ENCODE data around the gene DCAF11.

The DCAF11 gene

GRCh38 chr14:24122898-24123297, 8.3 kb downstream of the DCAF11 start:
- no peak for DNase-seq

GRCh38 chr14:24123424-24124417, 9.1 kb downstream of the DCAF11 start:
- no peak for DNase-seq

- no peak for DNase-seq
Measured at GRCh38 chr14:24126939-24127338, 12.4 kb downstream of the DCAF11 start.

- no peak for DNase-seq
Measured at GRCh38 chr14:24127673-24128072, 13.1 kb downstream of the DCAF11 start.

GRCh38 chr14:24129410-24129998, 14.9 kb downstream of the DCAF11 start:
- no peak for DNase-seq

- no peak for DNase-seq
Measured at GRCh38 chr14:24130380-24130716, 15.8 kb downstream of the DCAF11 start, which contains the start of gene FITM1. FITM1 (plus strand) TSS chr14:24130659; CDS start chr14:24131564, 905 bp downstream.

- DNase-seq: no peak
Measured at GRCh38 chr14:24130717-24131548, 16.4 kb downstream of the DCAF11 start.

- DNase-seq: no peak
Measured at GRCh38 chr14:24131549-24131966, 17.0 kb downstream of the DCAF11 start.

- DNase-seq: peak in 1 of 2 donors; percentile 27
Measured at GRCh38 chr14:24132061-24132685, 17.6 kb downstream of the DCAF11 start.

GRCh38 chr14:24132976-24133375, 18.4 kb downstream of the DCAF11 start:
- no peak for DNase-seq

- no peak for DNase-seq
Measured at GRCh38 chr14:24133735-24134134, 19.2 kb downstream of the DCAF11 start.

- DNase-seq: no peak
Measured at GRCh38 chr14:24135584-24135833, 20.9 kb downstream of the DCAF11 start.

- peak; percentile 94 to 95 for DNase-seq
Measured at GRCh38 chr14:24135834-24136683, 21.5 kb downstream of the DCAF11 start, which contains the start of gene PSME1. PSME1 (plus strand) TSS chr14:24136194; CDS start chr14:24136263, 69 bp downstream.

- DNase-seq: peak in 1 of 2 donors; percentile 34
Measured at GRCh38 chr14:24136684-24137528, 22.3 kb downstream of the DCAF11 start.

- DNase-seq: no peak
Measured at GRCh38 chr14:24137529-24138395, 23.2 kb downstream of the DCAF11 start.

GRCh38 chr14:24138396-24139271, 24.1 kb downstream of the DCAF11 start:
- DNase-seq: no peak

- DNase-seq: peak in 1 of 2 donors; percentile 45
Measured at GRCh38 chr14:24139272-24139934, 24.8 kb downstream of the DCAF11 start.

Data from stimulated activated CD4-positive, alpha-beta T cell treated with anti-CD3 and anti-CD28 coated beads, Interleukin-2, amount 100 ng/mL, for 24 hours (primary cell).